ENCODE measurements around the gene VPS37B. TPM values are rescaled to one million over a fixed set of nuclear protein-coding genes. Genes with fewer than 3 reads are reported as not detected.

Gene VPS37B
- total RNA-seq, 2 experiments from 2014 or later: 97.7 to 104 TPM

DNA sequence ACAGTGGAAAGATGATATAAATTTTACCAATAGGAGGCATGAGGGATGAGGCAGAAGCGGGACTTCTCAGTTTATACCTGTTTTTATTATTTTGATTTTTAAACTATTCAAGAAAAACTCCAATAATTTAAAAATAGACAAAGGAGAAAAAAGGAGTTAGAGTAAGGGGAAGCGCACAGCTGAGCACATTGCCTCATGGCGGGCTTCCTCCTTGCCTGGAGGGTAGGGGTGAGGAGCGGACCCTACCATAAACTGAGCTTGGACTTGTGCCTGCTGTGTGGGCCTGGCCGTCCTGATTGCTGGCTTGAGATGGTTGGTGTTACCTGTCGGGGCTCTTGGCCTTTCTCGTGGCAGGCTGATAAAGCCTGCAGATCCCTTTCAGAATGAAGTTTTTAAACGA, 75.8 kb downstream of the VPS37B start:
- CTCF ChIA-PET: no interaction called here
- H3K27ac Mint-ChIP-seq: no peak overlapping the region
- H3K27me3 Mint-ChIP-seq: no peaks in the 10 kb centered on the region
- no peak overlapping the region for H3K4me3 Mint-ChIP-seq
- no peak for DNase-seq
- no peaks in the 10 kb centered on the region for H3K36me3 ChIP-seq (ENCODE audit: insufficient read depth, low read length)
- no peaks in the 10 kb centered on the region for H3K9me3 ChIP-seq (ENCODE audit: control insufficient read depth in 1 of 2, insufficient read depth in 1 of 2, low read length in 2 of 2)
- intact Hi-C loops (cut with DNase I, micrococcal nuclease): no loop called here
- H3K4me1 Mint-ChIP-seq (ENCODE audit: low read depth): no peaks in the 10 kb centered on the region
- ATAC-seq (ENCODE audit: poor library complexity): no peak
- H3K36me3 Mint-ChIP-seq (ENCODE audit: low read depth): no peaks in the 10 kb centered on the region
- H3K27ac ChIP-seq (ENCODE audit: low read depth in 1 of 2, low read length in 2 of 2): no peak overlapping the region
- POLR2A ChIA-PET: no interaction called here
- no peaks in the 10 kb centered on the region for H3K4me1 ChIP-seq (ENCODE audit: insufficient read depth, low read length)
- no peak overlapping the region for H3K4me3 ChIP-seq (ENCODE audit: low read length)
- no peaks in the 10 kb centered on the region for H3K9me3 Mint-ChIP-seq
- H3K27me3 ChIP-seq (ENCODE audit: control insufficient read depth in 1 of 2, insufficient read depth in 2 of 2, low read length in 2 of 2): no peaks in the 10 kb centered on the region
- TF ChIP-seq, protein P1, sequence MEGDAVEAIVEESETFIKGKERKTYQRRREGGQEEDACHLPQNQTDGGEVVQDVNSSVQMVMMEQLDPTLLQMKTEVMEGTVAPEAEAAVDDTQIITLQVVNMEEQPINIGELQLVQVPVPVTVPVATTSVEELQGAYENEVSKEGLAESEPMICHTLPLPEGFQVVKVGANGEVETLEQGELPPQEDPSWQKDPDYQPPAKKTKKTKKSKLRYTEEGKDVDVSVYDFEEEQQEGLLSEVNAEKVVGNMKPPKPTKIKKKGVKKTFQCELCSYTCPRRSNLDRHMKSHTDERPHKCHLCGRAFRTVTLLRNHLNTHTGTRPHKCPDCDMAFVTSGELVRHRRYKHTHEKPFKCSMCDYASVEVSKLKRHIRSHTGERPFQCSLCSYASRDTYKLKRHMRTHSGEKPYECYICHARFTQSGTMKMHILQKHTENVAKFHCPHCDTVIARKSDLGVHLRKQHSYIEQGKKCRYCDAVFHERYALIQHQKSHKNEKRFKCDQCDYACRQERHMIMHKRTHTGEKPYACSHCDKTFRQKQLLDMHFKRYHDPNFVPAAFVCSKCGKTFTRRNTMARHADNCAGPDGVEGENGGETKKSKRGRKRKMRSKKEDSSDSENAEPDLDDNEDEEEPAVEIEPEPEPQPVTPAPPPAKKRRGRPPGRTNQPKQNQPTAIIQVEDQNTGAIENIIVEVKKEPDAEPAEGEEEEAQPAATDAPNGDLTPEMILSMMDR (IDR thresholded peaks at IDR 0.05): no peak

DNA sequence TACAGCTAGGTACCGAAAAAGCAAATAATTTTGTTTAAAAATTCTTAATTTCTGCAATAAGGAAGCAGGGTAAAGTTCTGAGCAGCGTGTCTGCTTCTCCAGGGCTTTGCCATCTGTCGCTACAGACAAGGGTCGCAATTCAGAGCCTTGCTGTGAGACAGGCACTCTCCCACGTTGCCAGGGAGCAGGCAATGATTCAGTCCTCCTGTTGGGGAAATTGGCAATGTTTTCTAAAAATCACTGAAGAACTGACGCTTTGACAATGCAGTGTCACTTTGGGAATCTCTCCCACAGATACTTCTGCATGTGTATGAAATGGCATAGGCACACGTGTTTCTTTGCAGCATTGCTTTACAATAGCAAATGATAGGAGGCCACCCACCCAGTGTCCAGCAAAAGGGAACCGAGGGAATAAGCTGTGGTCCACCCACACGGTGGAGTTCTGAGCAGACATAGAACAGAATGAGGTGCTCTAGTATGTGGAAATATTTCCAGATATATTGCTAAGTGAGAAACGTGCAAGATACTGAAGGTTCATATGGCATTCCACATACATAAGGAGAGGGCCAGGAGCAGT, 76.6 kb downstream of the VPS37B start:
- ATAC-seq (ENCODE audit: poor library complexity) (no peak), DNase-seq (no peak)
- ChIA-PET POLR2A (no interaction called here), CTCF (interaction anchor here (1.7 kb wide), 1 partner anchor 25 kb away, joined by 4 read pairs; no protein-coding TSS in a partner anchor)
- Mint-ChIP-seq H3K4me1 (ENCODE audit: low read depth) (no peaks in the 10 kb centered on the region), H3K27ac (no peak overlapping the region), H3K27me3 (no peaks in the 10 kb centered on the region), H3K4me3 (no peak overlapping the region), H3K9me3 (no peaks in the 10 kb centered on the region), H3K36me3 (ENCODE audit: low read depth) (no peaks in the 10 kb centered on the region)
- intact Hi-C loops (cut with DNase I, micrococcal nuclease): no loop called here
- Histone ChIP-seq H3K27ac (ENCODE audit: low read depth in 1 of 2, low read length in 2 of 2) (no peak overlapping the region), H3K4me1 (ENCODE audit: insufficient read depth, low read length) (no peaks in the 10 kb centered on the region), H3K27me3 (ENCODE audit: control insufficient read depth in 1 of 2, insufficient read depth in 2 of 2, low read length in 2 of 2) (no peaks in the 10 kb centered on the region), H3K9me3 (ENCODE audit: control insufficient read depth in 1 of 2, insufficient read depth in 1 of 2, low read length in 2 of 2) (no peaks in the 10 kb centered on the region), H3K36me3 (ENCODE audit: insufficient read depth, low read length) (no peaks in the 10 kb centered on the region), H3K4me3 (ENCODE audit: low read length) (no peak overlapping the region)
- TF ChIP-seq, protein P1 (IDR thresholded peaks at IDR 0.05): no peak

Other genes starting within 250 kb of the VPS37B start
- gene HCAR2, start 192.8 kb downstream of the VPS37B start, total RNA-seq: under 1 TPM; 0.19 to 0.39 TPM
- under 1 TPM; 0.33 to 0.39 TPM for gene HCAR3, start 179.3 kb downstream of the VPS37B start, total RNA-seq
- gene HCAR1, start 165.3 kb downstream of the VPS37B start, total RNA-seq: under 1 TPM in 1 of 2 experiments, not detected in 1; 0.05 TPM
- 10 to 100 TPM; 29.9 to 31.1 TPM for gene DENR, start 143.3 kb downstream of the VPS37B start, total RNA-seq
- gene CCDC62, start 121.6 kb downstream of the VPS37B start, total RNA-seq: 1 to 10 TPM; 1.0 to 1.4 TPM
- 100 to 1,000 TPM; 184 to 185 TPM for gene HIP1R, start 60.7 kb downstream of the VPS37B start, total RNA-seq
- gene ABCB9, start 70.3 kb upstream of the VPS37B start, total RNA-seq: 1 to 10 TPM; 5.4 to 6.2 TPM
- gene OGFOD2, start 79.1 kb upstream of the VPS37B start, total RNA-seq: 10 to 100 TPM; 12.0 to 14.9 TPM
- gene ARL6IP4, start 84.6 kb upstream of the VPS37B start, total RNA-seq: 100 to 1,000 TPM; 140 to 142 TPM

Data from CD4-positive, alpha-beta T cell (primary cell).